ENCODE measurements around the gene PPP1R3C.

The PPP1R3C gene

GRCh38 chr10:91626936-91627335 is 5.9 kb downstream of the PPP1R3C start:
- DNase-seq (no peak), ATAC-seq (ENCODE audit: insufficient read depth, low read depth) (no peak)
- Histone ChIP-seq H3K4me2 (ENCODE audit: insufficient read depth, low read length) (no peak overlapping the region), H3K79me2 (ENCODE audit: insufficient read depth, low read length) (no peaks in the 10 kb centered on the region), H3K4me1 (ENCODE audit: insufficient read depth, low read length) (no peaks in the 10 kb centered on the region), H3K9ac (ENCODE audit: low read depth, low read length) (no peak overlapping the region), H3K4me3 (ENCODE audit: low read depth in 1 of 2, low read length in 2 of 2) (no peak overlapping the region), H3K27me3 (ENCODE audit: insufficient read depth, low read length, poor library complexity) (no peaks in the 10 kb centered on the region), H3K9me3 (ENCODE audit: insufficient read depth, low read length, severe bottlenecking) (peaks cover 2% of the 10 kb centered on the region), H3K36me3 (ENCODE audit: insufficient read depth, low read length) (no peaks in the 10 kb centered on the region), H2AFZ (ENCODE audit: low read depth, low read length) (no peak overlapping the region), H3K27ac (ENCODE audit: low read length) (no peak overlapping the region), H4K20me1 (ENCODE audit: insufficient read depth, low read length) (no peaks in the 10 kb centered on the region)
- TF ChIP-seq EZH2 (IDR thresholded peaks at IDR 0.05; ENCODE audit: borderline replicate concordance, low read depth, low read length, severe bottlenecking) = no peak
- no peak for TF ChIP-seq CTCF (IDR thresholded peaks at IDR 0.05; ENCODE audit: borderline replicate concordance, extremely low read depth, low read length, poor library complexity, severe bottlenecking)

- no peaks in the 10 kb centered on the region for H3K4me1 ChIP-seq (ENCODE audit: insufficient read depth, low read length)
- no peak overlapping the region for H3K4me2 ChIP-seq (ENCODE audit: insufficient read depth, low read length)
- peaks cover 2% of the 10 kb centered on the region for H3K9me3 ChIP-seq (ENCODE audit: insufficient read depth, low read length, severe bottlenecking)
- H3K79me2 ChIP-seq (ENCODE audit: insufficient read depth, low read length) = no peaks in the 10 kb centered on the region
- no peak overlapping the region for H3K27ac ChIP-seq (ENCODE audit: low read length)
- H3K4me3 ChIP-seq (ENCODE audit: low read depth in 1 of 2, low read length in 2 of 2) = no peak overlapping the region
- H4K20me1 ChIP-seq (ENCODE audit: insufficient read depth, low read length) = no peaks in the 10 kb centered on the region
- H3K27me3 ChIP-seq (ENCODE audit: insufficient read depth, low read length, poor library complexity) = no peaks in the 10 kb centered on the region
- no peak overlapping the region for H2AFZ ChIP-seq (ENCODE audit: low read depth, low read length)
- no peak overlapping the region for H3K9ac ChIP-seq (ENCODE audit: low read depth, low read length)
- DNase-seq (no peak), ATAC-seq (ENCODE audit: insufficient read depth, low read depth) (no peak)
- no peaks in the 10 kb centered on the region for H3K36me3 ChIP-seq (ENCODE audit: insufficient read depth, low read length)
- no peak for TF ChIP-seq CTCF (IDR thresholded peaks at IDR 0.05; ENCODE audit: borderline replicate concordance, extremely low read depth, low read length, poor library complexity, severe bottlenecking)
- no peak for TF ChIP-seq EZH2 (IDR thresholded peaks at IDR 0.05; ENCODE audit: borderline replicate concordance, low read depth, low read length, severe bottlenecking)
These were observed 8.2 kb downstream of the PPP1R3C start for GRCh38 chr10:91624633-91625032.

- Histone ChIP-seq H3K36me3 (ENCODE audit: insufficient read depth, low read length) (no peaks in the 10 kb centered on the region), H3K4me2 (ENCODE audit: insufficient read depth, low read length) (no peak overlapping the region), H3K27ac (ENCODE audit: low read length) (no peak overlapping the region), H3K27me3 (ENCODE audit: insufficient read depth, low read length, poor library complexity) (no peaks in the 10 kb centered on the region), H3K9ac (ENCODE audit: low read depth, low read length) (no peak overlapping the region), H3K79me2 (ENCODE audit: insufficient read depth, low read length) (no peaks in the 10 kb centered on the region), H3K9me3 (ENCODE audit: insufficient read depth, low read length, severe bottlenecking) (peaks cover 2% of the 10 kb centered on the region), H2AFZ (ENCODE audit: low read depth, low read length) (no peak overlapping the region), H3K4me3 (ENCODE audit: low read depth in 1 of 2, low read length in 2 of 2) (no peak overlapping the region), H4K20me1 (ENCODE audit: insufficient read depth, low read length) (no peaks in the 10 kb centered on the region), H3K4me1 (ENCODE audit: insufficient read depth, low read length) (no peaks in the 10 kb centered on the region)
- no peak for TF ChIP-seq CTCF (IDR thresholded peaks at IDR 0.05; ENCODE audit: borderline replicate concordance, extremely low read depth, low read length, poor library complexity, severe bottlenecking)
- no peak for TF ChIP-seq EZH2 (IDR thresholded peaks at IDR 0.05; ENCODE audit: borderline replicate concordance, low read depth, low read length, severe bottlenecking)
- ATAC-seq (ENCODE audit: insufficient read depth, low read depth) = no peak
- DNase-seq = no peak
These were observed 10.3 kb downstream of the PPP1R3C start for GRCh38 chr10:91622601-91623000.
